HG03066 (cell line): ENCODE results near the gene RAB4A.
A peak's percentile ranks its signal among the peaks of the same experiment; 100 is the strongest.

Source experiments
- ATAC-seq: cut with Tn5 transposase; IDR thresholded peaks from one replicate; pipeline ENCODE4 v1.9.1; 2021; ENCODE audit warnings: low read depth; ENCODE audit not compliant: unreplicated experiment

The RAB4A gene, protein sequence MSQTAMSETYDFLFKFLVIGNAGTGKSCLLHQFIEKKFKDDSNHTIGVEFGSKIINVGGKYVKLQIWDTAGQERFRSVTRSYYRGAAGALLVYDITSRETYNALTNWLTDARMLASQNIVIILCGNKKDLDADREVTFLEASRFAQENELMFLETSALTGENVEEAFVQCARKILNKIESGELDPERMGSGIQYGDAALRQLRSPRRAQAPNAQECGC

DNA sequence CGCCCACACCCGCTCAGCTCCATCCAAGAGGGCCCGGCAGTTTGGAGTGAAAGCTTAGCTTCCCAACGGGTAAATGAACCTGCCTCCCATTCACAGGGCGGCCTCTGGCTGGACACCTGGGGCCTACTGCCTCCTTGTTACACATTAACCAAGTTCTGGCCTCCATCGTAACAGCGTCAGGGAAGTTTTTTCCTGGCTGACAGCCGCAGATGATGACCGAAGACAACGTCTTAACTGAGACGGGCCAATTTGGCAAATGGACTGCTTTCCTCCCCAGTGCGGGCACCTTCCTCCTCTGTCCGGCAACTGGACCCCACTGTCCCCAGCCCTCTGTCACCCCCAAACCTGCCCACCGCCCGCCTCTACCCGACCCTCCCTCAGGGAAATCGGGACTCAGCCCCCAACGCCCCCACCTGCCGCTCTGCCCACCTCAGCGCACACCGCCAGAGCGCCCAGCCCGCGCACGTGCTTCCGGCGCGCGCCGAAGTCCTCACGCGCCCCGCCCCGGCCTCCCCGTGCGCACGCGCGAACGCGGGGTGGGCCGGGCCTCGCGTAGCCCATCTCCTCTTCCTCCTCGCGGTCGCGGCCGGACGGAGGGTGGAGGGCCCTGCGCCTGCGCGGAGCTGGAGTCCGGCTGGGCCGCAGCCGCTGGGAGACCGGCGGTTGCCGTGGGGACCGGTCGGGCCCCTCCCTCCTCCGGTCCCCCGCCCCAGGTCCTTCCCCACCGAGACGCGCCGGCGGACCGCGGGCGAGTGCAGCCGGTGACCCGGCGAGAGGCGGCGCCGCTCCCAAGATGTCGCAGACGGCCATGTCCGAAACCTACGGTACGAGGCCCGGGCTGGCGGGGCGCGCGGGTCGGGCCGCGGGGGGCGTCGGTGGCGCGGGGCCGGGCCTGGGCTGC, at the start of gene RAB4A:
RAB4A (plus strand) TSS at position 565 of the 901 bp plus-strand sequence; CDS start at position 794, 229 bp downstream.
- ATAC-seq: peak; percentile 87

DNA sequence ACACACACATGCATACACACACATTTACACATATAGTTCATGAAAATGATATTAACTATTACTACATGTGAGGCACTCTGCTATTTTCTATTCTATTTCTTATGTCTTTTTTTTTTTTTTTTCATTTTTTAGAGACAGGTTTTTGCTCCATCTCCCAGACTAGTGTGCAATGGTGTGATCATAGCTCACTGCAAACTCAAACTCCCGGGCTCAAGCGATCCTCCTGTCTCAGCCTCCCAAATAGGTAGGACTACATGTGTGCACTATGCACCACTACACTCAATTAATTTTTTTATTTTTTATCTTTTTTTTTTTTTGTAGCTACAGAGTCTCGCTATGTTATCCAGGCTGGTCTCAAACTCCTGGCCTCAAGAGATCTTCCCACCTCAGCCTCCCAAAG, 48.8 kb upstream of the RAB4A start:
- no peak for ATAC-seq

DNA sequence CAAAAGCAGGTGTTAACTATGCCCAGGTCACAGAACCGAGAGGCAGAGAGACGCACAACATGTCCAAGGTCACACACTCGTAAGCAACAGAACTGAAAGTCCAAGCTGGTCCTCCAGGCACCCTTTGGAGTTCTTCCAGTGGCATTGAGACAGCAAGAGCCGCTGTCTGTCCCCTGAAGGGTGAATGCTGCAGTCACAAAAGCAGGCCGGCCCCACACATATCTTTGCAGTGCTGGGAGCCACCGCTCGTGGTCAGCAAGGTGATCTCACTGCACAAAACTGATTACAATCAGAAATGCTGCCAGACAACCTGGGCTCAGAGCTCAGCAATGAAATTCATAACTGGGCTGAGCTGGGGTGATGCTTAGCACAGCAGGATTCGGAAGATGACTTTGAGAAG, 47.4 kb upstream of the RAB4A start:
- ATAC-seq: no peak

DNA sequence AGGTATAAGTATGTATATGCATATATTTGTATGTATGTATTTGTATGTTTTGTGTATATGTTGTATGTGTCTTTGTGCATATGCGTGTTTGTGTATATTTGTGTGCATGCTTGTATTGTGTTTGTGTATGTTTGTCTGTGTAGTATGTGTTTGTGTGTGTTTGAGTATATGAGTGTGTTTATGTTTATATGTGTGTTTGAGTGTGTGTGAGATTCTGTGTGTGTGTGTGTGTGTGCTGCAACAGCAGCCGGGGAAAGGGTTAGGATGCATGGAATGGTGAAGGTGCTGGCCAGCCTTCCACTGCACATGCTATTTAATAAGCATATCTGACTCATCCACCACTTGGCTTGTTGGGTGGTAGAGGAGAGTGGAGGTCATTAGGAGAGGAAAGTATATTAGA, 46.6 kb upstream of the RAB4A start:
- ATAC-seq: no peak

DNA sequence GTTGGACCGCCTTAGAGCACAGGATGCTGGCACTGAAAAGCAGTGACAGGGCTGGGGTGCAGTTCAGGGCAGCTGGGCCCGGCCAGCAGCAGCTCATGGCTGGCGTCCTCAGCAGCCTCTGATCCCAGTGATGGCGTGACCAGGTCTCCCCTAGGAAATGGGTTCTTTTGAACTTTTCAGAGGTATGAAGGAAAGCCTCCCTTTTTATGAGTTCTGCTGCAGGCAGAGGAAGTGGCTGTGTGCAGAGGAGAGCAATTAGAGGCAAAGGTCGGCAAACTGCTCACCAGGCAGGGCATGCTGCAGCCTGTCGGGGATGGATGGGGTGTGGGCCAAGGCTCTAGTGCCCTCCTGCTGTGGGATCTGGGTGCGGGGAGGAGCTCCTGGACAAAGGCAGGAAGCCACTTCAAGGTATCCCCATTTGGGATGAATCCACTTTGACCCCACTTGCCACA, 45.6 kb upstream of the RAB4A start:
- ATAC-seq: no peak

DNA sequence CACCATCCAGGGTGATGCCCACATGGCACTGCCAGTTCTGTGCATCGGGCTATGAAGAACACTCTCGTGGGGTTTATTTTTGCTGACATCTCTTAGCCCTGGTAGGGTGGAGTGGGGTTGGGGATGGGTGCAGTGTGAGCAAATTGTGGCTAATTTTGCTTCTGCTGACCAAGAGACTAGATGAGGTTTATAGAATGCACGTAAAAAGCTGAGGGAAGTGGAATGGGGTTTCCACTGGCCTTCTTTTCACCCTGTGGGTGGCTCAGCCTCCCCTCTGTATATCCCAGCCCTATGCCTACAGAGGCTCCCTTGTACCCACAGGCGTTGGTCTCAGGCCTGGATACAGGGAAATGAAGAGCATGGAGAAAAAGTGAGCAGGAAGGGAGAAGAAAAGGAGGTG, 44.1 kb upstream of the RAB4A start:
- ATAC-seq: no peak

DNA sequence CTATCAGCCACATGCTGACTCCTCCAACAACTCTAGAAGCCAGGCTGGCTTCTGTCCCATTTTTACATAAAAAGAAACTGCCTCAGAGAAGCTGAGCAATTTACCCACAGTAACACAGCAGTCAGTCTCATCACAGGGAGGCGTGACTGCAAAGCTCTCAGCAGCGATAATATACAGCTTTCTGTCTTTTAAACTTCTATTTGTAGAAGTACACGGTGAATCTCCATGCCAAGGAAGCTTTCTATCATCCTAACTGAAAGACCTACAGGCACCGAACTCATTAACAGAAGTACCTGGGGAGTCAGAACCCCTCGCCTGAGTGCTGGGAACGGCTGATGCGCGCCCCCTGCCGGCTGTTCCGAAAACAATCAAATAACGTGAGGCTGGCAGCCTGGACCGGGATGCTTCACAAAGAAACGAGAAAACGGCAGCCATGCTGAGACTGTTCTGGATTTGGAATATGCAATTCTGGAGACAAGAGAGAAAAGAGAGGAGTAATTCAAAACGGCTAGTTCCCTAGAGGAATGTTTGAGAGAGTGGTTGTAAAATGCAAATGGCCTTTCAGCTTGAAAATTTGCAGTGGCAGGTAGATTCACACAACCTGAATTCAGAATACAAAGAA, 43.5 kb upstream of the RAB4A start:
- no peak for ATAC-seq

DNA sequence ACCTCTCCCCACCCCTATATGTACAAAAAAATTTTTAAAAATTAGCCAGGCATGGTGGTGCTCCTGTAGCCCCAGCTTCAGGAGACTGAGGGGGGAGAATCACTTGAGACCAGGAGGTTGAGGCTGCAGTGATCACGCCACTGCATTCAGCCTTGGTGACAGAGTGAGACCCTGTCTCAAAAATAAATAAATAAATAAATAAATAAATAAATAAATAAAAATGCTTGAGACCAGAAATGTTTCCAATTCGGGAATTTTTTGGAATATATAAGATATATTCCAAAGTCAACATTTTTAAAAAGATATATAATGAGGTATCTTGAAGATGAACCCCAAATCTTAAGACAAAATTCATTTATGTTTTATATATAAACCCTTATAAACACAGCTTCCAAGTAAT, 42.4 kb upstream of the RAB4A start:
- no peak for ATAC-seq

DNA sequence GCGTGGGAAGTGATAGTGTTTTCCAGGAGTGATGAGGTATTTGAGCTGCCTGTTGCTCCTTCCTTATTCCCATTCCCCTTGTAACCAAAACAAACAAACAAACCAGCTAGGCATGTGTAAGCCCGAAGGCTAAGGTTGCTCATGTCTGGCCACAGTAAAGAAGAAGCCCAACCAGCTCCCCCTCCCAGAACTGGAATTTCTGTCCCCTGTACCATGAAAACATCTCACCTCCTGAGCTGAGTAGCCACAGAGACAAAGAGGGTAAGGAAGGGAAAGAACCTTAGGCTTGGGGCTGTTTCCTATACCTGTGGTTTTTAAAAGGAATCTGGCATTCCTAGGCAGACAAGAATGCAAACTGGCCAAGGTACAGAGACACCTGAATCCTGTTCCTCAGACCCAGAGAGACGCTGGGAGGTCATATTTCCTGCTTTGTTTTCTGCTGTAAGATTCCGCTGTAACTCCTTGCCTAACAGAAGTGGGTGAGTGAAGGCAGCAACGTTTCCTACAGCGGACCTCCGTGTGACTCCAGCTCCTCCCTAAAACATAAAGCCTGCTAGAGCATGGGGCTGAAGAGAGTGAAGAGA, 41.7 kb upstream of the RAB4A start:
- ATAC-seq: no peak

DNA sequence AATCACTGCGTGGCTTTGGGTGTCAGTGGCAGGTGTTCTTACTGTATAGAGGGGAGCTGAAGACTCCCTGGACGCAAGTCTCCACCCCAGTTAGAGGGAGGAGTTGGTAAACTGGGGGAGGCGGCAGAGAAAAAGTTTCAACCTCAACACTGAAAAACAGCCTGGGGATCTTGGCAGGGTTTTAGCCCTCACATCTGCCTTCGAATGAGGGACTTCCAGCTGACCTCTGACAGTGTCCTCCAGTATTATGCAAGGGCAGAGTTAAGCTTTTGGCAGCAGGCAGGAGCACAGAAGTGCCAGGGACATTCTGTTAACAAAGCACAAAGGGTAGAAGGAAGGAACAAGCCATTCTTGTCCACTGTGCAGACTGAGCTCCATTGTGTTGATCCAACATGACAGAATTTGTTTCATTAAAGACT, 41.2 kb upstream of the RAB4A start:
- no peak for ATAC-seq

DNA sequence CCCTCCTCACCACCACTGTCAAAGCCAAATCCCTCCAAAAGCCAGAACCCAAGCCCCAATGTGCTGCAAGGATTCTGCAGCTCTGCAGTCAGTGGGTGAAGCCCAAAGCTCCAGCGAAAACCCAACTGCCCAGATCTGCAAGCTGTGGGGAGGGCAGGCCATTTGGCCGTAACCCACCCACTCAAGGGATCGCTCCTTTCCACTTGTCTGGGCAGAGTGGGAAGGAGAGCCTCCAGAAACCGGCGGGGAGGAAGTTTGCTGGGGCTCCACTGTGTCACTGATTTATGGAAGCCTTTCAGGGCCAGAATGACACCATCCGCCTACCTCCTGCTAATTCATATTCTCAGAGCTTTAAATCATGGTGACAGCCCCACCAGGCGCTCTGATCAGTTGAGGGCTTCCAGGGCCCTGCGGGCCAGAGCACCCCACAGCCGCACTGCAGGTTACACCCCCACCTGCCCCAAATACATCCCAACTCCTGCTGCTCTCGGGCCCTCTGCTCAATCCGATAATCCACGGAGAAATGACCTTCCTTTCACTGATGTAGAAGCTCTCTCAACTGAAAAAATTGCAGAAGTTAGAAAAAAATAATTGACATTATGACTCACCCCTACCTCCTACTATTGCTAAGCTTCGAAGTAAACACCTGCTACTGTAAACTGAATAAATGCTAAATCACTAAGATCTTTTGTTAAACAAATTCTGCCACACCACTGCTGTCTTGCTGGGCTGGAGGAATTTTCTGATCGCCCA, 40.6 kb upstream of the RAB4A start:
- no peak for ATAC-seq

DNA sequence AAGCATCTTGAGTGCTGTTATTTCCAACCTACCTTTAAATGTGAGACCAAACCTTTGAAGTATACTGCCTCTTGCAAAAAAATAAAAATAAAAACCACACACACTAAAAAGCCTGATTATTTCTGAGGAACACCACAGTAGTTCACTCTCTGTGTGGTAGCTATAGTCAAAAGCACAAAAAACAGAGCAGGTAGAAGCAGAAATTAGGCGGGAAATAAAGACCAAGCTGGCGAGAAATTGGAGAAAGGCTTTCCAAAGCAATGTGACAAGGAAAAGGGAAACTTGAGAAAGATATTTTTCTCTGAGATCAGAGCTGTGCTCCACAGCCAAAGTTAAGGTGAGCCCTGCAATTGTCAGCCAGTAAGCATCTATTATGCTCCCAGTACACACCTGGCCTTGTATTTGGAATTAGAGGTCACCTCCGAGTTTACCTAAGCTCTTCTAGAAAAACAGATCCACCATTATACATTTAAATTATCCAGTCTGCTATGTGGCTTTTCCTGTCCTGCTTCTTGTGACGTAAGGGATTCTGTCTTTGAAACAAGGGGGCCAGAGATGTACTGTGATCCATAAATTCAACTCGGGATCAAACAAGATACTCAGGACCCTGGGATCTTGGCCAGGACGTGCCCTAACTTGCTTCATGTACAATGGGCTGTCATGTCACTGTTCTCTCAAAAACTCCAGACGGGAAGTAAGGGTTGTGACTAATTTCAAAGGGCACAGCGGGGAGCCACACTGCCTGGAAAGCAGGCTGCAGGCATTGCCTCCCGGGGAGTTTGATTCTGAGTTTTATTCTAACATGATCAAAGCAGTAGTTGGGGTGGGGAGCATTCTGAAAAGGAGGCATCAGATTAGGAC, 39.8 kb upstream of the RAB4A start:
- ATAC-seq: no peak

DNA sequence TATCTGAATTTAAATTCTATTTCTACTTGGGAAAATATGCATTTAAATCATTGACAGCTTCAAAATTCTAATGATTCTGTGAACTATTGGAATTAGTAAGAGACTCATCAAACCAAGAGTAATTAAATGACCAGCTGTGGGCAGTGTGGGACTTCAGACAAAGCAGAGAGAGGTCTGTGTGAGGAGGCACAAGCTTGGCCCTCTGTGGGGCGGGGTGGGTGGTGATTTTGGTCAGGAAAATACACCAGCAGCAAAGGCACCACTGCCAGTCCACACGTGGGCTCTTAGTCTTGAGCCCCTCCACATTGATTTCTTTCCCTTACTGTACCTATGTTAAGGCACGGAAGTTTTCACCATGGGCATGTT, 39.2 kb upstream of the RAB4A start:
- ATAC-seq: no peak

DNA sequence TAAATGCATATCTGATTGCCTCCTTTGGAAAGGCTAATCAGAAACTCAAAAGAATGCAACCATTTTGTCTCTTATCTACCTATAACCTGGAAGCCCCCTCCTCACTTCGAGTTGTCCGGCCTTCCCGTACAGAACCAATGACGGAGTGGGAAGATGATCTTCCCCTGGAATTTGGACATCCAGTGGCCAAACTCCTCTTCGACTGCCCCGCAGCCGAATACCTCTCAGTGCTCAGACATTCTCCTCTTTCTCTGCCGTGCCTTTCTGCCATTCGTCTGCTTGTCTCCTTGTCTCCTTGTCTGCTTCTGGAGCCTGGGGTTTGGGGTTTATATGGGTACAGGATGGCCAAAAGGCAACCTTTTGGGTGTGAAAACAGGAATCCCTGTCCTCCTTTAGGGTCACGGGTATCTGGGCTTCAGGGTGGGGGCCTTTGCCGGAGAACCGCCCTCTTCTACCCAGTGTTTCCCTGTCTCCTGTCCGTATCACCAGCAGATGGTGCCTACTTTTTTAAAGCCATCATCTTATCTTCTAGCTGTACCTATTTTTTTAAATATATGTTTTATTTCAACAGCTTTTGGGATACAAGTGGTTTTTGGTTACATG, 35.9 kb upstream of the RAB4A start:
- ATAC-seq: no peak

DNA sequence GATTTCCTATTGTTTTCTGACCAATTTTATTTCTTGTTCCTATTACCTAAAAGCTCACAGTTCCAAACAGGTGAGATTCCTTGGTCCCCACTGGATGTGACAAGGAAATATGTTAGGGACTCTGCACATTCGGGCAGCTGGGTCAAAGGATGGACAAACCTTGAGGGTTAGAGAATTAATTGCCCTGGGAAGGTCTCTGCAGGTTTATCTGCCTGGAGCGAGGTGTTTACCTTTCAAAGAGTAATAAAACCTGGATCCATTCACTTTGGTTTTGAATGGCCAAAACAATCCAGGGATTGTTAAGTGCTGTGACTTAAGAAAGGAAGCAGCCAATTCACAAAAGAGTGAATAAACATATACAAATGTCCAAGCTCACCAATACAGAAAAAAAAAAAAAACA, 33.6 kb upstream of the RAB4A start:
- no peak for ATAC-seq

DNA sequence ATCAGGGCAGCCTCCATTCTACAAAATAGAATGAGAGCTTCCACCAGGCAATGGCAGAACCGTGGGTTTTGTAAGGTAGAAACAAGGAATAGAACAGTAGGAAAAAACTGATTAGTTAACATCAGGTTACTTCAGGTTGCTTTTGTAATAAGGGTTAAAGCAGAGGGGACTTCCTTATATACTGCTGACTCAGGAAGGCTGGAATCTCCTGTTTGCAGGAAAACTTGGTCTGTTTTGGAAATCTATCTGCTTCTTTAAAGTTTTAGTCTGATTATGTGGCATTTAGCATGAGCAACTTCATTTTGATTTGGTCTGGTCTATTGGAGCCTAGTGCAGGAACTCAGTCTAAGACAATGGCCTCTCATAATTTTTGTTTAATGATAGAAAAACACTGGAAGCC, 32.7 kb upstream of the RAB4A start:
- ATAC-seq: no peak

DNA sequence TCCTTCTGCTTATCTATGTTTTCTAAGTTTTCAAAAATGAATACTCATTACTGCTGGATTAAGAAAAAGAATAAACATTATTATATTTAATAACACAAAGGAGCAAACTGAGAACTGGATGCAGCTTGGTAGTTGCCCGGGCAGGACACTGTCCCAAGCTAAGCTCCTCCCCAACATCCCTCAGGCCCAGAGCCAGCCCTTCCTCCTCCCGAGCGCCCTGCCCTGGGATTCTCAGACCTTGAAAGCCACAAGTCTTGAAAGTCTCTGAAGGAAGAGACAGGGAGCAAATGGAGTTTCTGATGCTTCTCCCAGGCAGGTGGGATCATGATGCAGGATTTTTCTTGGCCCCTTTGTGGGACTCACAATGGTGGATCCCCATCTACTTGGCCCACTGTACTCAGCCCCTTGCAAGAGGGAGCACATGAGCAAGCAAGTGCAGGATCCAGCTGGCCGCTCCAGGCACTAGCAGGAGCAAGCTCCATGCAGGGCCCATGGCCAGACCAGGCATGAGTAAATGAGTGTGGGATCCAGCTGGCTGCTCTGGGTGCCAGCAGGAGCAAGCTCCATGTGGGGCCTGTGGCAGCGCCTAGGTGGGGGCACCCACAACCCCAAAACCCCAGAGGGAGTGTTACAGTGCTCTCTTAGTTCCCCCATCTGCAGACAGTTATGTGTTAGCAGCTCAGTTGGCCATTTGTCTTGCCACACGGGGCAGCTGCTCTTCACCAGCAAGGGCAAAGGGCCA, 32.1 kb upstream of the RAB4A start:
- ATAC-seq: no peak

DNA sequence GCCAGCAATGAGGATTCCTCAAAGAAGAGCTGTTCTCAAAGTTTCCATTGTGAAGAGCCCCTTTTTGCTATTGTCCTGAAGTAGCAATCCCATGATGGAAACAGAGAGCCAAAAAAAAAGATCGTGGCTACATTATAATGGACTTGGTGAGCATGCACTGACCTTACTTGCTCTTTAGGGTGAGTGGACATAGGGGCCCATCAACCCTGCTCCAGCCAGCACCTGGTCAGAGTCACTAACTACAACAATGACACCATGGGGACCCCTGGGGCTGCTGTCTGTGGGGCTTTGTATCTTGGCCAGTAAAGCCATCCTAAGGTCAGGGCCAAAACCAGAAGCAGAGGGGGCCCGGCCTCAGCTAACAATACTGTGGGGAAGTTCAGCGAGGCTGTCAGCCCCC, 30.4 kb upstream of the RAB4A start:
- ATAC-seq: no peak

DNA sequence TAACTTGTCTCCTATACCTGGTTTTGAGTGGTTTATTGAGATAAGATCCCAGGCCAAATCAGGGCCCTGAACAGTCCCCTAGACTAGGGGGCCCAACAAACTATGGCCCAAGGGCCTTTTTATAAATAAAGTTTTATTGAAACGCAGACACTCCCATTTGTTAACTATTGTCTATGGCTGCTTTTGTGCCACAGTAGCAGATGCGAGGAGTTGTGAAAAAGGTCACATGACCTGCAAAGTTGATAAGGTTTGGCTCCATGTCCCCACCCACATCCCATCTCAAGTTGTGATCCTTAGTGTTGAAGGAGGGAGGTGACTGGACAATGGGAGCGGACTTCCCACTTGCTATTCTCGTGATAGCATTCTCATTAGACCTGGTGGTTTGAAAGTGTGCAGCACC, 29.5 kb upstream of the RAB4A start:
- no peak for ATAC-seq
